Activated CD8-positive, alpha-beta memory T cell treated with anti-CD3 and anti-CD28 coated beads for 24 hours (primary cell): ENCODE measurements around the gene PLXNA2.

Source experiments
- DNase-seq: peaks from one replicate; pipeline ENCODE4 v3.0.0-alpha.2; 2020

The PLXNA2 gene

DNA sequence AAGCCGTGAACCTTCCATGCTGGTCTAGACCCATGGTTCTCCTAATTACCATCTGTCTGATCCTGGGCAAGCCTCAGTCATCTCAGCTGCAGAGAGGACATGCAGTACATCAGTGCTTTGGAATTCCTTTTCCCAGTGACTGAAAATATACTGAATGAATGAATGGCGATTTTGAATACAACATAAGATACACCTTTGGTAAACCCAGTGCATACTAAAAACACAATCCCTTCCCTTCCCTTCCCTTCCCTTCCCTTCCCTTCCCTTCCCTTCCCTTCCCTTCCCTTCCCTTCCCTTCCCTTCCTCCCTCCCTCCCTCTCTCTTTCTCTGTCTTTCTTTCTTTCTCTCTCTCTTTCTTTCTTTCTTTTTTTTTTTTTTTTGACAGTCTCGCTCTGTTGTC lies 21.3 kb upstream of the PLXNA2 start:
- no peak for DNase-seq

DNA sequence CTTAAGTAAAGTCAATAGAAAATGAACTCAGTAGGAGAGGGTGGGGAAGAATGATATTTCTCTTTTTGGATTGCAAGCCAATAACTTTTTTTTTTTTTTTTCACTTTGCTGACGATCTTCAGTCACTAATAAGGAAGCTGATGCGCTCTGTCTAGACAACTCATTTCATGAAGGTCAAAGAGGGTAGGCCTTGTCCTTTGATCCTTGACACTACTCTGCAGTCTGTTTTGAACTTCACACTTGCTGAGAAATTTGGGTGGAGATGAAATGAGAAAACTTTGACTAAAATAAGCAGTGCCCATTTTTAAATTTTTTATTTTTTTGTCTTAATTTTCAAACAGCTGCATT lies 20.9 kb upstream of the PLXNA2 start:
- no peak for DNase-seq

DNA sequence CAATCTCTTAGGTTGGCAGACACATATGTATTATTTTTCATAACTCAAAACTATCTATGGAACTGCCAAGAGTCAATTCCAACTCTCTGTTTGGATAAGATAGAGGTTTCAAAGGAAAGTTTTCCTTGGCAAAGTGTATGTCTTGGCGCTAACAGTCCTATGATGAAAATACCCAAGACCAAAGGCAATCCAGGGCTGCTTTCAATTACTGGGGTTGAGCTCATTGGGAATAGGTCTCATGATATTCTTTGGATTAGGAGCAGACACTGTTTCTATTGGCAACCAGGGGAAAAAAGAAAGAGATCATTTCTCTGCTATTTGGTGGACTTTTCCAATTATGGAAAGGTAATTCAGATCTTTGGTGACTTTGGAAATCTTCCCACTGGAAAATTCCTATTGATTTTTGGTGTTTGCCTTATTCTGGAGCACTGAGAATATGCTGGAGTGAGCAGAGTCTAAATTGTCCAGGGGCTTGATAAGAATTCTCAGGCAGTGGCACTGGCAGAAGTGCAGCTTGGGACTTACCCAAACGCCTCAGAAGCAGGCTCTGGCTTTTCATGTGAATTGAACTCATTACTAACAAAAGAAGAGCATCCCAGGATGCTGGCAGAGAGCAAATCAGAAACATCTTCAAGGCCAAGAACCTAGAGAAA lies 20.4 kb upstream of the PLXNA2 start:
- DNase-seq: no peak

DNA sequence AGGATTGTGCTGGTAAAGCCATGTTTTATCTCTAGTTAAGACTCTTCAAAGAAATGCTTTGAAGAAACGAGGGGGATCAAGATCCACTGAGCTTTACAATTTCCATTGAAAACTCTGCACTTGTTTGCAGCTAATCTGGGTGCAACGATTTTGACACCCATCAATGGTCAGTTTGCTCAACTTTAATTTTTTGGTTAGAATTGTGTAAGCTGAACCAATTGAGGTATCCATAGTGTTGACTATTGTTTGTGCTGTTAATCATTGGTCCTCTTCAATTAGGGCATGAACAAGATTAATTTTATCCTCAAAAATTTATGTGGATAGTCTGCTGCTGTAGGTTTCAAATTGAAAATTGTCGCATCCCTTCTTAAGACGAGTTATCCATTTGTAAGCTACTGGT lies 17.7 kb upstream of the PLXNA2 start:
- no peak for DNase-seq

DNA sequence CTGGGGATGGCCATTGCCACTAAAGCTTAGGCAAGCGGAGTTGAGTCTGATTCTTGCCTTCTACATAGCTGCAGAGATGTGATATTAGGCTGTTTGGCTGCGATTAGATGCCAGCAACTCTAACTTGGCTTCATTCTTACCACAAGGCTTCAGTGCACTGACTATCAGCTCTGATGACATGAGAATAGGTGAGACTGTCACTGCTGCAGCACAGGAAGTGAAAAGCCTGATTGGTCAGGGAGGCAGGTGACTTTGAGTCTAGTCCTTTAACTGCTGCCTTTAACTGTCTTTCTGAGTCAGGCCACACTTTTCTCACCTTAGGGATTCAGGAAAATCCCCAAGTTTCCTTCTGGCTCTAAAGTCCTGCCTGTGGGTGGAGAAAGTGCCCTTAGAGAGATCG lies 14.1 kb upstream of the PLXNA2 start:
- no peak for DNase-seq

DNA sequence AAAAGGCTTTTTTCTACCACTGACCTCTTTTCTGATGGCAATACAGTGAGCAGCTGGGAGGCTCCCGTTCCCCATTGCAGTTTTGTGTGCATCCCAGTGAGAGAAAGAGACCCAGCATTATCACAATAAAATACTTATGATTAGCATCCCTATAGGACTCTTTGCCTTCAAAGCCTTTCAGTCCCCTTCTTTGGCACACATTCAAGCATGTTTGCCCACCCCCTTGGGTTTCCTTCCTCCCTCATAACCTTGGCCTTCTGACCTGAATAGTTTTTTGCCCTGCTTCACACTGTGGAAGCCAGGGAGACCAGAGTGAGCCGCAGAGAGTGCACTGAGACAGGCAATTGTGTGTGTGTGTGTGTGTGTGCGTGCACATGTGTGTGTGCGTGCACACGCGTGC lies 13.2 kb upstream of the PLXNA2 start:
- DNase-seq: no peak

DNA sequence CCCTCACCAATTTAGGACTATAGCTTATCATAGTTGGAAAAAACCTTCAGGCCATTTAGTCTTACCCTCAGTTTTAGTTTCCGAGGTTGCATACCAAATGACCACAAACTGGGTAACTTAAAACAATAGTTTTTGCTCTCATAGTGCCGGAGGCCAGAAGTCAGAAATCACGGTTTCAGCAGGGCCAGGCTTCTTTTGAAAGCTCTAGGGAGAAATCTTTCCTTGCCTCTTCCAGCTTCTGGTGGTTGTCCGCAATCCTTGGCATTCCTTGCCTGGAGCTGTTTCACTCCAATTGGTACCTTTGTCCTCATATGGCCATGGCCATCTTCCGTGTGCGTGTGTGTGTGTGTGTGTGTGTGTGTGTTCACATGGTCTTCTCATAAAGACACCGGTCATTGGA lies 12.4 kb upstream of the PLXNA2 start:
- DNase-seq: no peak

DNA sequence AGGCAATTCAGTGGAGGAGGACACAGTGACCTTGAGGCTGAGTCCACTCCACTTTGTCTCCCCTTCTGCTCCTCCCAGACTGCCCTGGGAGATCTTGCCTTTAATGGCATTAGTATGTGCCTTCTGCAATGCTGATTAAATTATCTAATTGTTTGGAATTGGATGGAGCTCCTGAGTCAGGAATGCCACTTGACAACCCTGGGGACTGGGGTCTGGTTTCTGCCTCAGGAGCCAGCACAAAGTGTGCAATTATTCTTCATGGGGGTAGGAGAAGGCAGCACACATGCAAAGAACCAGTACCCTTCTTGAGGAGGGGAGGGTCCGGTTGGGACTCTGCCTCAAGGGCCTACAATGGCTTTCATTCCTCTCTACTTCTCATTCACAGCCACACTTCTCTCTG lies 11.9 kb upstream of the PLXNA2 start:
- no peak for DNase-seq

DNA sequence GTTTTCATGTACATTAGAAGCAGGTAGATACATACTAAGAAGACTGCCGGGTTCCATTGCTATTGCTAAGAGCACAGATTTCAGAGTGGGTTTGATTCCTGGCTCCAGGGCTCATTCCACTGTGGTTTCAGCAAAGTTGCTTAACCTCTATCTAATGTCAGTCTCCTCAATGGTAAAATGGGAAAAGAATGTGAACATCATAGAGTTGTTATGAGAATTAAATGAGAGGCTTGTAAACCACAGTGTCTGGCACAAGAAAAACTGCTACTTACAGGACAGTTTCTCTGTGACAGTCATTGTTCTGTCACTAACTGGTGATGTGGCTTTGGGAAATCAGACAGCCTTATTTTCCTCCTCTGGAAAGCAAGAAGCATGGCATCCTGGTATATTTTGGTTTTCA lies 10.7 kb upstream of the PLXNA2 start:
- DNase-seq: no peak

DNA sequence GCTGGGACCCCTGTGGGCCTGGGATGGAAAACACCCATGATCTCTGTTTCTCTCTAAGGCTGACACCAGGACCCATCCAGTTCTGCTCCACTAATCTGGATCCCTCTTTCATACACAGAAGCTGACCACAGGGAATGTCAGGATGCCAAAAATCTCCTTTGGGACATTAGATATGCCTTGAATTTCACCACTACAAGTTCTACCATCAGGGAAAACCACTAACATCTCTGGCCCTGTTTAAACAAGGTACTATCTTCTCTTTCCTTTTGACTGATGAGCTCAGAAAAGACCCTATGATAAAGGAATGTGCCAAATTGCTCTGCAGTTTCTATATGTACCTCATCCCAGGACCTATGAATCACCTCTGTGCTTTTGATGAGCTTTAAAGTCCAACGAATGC lies 10.2 kb upstream of the PLXNA2 start:
- DNase-seq: no peak

DNA sequence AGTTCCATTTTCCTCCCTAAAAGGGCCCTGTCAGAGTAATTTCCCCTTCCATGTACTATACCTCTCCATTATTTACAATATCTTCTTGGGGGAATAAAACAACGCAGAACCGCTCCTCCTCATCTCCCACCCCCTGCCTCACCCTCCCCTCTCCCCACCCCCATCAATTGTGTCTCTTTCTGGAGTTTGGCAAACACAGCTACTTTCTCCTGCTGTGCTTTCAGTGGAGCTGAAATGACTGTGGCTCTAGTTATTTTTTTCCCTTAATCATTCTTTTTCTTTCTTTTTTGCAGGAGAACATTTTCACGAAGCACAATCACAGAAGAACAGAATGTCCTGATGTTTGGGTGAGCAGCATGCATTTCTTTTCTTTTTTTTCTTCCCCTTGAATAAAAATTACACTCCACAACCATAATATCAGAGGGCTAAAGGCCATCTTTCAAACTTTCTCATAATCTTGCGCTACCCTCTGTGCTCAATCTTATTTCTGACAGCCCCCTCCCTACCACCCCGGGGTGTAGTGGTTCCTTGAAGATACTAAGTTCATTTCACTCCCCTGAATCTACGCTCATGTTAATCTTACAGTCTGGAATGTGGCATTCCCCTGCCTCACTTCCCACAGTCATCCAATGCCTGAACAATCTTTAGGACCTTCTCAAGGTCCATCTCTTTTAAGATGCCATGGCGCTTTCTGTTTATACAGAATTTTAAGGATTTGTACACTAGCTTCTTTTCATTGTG lies 8.8 kb upstream of the PLXNA2 start:
- DNase-seq: no peak

DNA sequence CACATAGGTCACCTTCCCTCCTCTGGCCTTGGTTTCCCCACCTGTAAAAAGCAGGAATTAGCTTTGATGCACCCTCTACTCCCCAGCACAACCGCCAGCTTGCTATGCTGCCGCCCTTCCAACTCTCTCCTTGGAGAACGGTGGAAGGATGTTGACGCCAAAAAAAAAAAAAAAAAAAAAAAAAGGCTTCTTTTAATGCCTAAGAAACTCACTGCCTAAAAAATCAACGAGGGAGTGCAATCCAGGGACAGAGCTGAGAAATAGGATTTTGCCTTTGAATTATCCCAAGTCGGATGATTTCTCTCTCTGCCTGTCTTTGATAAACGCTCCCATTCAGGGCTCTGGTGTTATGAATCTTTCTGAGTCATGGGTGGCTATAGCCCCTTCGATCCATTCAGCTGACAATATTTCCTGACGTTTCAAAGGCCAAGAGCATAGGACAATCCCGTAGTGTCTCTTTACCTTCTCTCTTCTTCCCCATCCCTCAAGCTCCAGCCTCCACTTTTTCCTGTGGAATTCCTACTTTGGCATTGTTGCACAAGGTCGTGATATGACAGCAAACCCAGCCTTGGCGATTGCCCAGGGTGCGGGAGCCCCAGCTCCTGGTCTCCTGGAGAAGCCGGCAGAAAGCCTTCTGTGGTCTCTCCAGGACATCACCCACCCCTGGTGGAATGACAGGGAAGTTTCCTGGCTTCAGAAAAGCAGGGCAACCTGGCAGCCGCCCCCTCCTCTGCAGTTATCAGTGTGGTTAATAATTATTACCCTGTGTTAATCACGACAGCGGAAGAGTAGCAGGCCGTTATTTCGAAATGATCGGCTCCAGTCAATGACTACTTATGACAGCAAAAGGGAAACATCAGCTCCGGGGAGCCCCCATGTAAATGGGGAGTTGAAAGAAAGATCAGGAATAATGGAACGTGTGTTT lies 8.0 kb upstream of the PLXNA2 start:
- no peak for DNase-seq

DNA sequence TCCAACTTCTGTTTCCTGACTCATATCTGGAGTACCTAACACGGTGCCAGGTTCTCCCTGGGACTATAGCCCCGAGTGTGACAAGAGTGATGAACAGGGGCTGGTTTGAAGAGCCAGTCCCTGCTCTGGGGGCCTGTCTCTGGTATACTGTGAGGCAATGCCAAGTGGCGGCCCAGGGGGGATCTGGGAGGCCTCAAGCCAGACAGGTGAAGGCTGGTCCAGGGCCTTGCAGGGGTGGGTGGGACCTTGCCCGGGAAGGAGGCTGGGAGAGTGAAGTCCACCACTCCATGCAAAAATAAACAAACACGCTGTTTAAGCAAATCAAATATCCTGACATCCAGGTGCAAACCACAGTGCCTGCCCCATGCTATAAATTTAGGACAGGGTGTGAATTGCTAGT lies 6.8 kb upstream of the PLXNA2 start:
- DNase-seq: no peak

DNA sequence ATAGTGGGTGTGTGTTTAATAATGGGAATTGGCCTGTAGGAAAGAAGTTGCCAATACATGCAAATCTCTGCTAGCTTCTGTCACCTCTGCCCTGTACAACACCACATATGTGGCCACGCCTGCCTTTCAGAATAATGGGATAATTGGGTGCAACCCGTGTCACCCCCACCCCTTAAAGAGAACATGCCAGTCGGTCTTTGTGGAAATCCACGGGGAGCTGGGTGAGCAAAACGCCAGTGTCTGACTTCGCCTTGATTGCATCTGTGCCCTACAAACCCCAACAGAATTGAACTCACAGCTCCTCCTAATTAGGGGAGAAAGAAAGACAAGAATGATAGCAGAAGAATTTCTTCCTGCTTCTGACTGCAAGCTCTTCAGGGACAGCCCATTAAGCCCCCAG lies 6.4 kb upstream of the PLXNA2 start:
- DNase-seq: no peak

DNA sequence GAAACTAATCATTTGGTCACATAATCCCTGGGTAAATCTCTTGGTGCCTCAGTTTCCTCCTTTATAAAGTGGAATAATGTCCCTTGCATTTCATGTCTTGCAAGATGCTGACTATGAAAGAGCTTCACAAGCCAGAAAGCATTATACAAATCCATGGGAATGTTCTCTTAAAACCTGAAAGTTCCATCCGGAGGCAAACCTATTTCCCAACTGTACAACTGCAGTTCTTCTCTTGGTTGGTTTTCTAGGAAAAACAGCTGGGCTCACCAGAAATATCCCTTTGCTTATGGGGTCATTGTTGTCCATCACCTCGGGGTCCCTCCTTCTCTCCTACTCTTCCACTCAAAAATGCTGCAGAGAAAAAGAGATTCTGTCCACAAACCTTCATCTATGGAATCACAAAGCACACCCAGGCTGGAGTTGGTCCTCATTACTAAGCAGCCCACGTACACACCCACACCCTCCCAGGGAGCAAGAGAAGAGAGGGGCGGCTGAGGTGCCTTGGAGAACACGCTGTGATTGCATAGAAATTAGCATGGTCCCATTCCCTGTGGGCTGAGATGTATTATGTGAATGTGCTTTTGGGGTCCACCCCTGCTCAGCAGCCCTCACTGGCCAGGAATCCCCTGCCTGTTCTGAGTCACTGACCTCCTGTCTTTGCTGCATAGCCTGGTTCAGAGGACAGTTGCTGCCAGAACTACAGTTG lies 5.0 kb upstream of the PLXNA2 start:
- DNase-seq: no peak

DNA sequence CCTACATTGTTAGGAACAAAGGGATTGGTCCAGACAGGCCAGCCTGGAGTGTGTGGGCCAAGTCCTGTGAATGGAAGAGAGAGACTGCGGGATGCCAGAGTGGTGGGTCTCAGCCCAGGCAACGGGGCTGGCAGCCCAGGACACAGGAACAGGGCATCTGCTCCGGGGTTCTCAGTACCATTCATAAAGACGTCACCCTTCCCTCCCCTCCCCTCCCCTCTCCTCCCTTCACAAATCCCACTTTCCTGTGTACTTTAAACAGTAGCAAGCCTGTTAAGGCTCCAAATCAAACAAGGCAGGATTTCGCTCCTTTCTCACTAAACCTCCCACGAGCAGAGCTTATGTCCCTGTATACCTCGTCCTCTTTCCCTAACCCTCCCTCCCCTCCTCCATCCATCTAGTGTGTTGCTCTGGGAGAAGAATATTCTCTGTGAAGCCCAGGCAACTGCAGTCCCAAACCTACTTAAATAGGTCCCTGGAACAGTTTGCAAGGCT lies 4.2 kb upstream of the PLXNA2 start:
- no peak for DNase-seq

DNA sequence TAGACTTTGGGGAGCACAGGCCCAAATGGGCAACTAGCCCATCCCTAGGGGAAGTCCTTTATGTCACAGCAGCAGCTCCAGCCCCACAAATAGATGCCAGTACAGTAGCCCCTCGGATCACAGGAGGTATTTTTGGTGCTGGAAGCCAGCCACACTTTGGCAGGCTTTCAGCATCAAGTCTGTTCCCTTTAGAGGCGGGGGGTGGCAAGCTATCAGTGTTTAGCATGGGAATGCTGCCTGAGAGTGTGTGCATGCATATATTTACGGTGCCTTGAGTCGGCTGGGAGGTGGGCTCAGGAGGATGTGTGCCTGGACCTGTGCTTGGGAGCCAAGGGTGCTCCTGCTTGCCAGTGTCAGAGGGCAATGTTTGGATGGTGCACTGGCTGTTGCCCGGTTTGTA lies 3.5 kb upstream of the PLXNA2 start:
- DNase-seq: no peak

DNA sequence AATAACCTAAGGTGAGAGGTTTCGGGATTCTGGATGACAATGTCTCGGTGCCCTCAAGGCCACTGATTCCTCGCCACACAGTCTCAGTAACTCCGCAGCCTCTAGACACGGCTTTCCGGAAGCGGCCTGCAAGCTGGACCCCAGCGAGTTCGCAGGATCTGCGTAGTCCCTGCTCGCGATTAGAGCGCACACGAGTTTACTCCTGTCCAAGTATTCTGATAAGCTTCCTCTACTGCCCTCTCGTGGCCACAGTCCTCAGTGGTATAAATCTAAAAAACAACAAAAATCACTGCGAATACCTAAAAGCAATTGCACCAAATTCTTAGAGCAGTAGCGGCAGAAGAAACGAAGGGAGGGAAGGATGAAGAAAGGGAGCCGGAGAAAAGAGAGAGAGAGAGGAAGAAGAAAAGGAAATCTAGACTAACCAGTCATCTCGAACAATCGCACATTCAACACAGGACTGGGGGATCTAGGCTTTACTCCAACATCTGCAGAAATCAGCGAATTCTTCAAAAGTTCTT lies 1.1 kb upstream of the PLXNA2 start:
- DNase-seq: peak; percentile 89

DNA sequence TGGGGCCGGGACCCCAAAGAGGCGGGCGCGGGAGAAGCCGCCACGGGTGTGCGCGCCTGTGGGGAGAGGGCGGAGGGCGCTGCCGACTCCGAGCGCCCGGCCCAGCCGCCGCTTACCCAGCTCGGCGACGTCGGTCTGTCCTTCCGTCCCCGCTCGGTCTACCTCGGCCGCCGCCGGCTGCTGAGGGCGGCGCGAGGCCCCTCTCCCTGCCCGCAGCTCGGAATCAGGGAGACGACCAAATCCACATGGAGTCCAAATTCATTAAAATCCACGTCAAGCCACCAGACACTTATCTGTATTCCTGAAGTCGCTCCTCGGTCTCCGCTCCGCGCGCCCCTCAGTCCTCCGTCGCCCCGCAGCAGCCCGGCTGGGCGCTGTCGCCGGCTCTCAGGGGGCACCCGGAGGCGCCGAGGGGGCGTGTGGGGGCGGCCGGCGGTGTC lies 637 bp downstream of the PLXNA2 start:
- peak; percentile 74 for DNase-seq

DNA sequence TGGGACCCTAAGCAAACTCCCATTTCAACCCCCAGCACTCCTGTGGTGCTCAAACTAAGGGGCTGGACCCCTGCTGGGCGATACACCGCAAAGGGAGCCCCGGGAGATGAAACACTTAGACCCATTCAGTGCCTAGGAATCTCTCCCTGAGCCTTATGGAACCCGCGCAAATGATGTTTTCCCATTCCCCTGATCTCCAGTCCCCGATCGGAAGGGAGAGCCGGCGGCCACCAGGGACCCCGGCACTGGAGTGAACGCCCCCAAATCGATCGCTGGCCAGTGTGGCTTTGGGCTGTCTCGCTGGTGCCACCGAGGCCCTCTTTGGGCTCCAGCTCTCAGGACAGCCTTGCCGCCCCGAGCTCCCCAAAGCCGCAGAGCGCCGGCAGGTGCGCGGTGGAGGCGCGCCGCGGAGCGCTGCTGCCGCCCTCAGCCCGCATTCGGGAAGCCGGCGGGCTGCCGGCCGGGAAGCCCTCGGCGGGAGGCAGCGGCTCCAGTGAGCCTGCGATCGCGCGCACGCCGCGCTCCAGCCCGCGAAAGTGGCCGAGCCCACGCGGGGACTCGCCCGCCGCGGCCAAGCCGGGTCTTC lies 1.1 kb downstream of the PLXNA2 start:
- peak; percentile 65 for DNase-seq

DNA sequence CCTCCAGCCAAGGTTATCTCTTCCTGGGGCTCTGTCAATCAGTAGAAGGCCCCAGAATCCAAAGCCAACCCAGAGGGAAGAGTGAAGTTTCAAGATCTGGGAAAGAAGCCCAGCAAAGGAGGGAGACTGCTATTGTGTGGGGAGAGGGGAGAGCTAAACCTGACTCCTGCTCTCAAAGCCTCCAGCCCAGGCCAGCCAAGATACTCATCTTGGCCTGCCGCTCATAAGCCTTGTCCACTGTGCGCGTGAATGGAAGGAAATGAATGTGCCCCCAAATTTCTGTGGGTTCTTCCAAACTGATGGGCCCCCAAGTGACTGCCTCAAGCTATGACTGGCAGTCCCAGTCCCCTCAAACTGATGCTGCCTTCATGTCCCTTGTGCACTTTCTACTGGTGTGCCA lies 2.0 kb downstream of the PLXNA2 start:
- no peak for DNase-seq

DNA sequence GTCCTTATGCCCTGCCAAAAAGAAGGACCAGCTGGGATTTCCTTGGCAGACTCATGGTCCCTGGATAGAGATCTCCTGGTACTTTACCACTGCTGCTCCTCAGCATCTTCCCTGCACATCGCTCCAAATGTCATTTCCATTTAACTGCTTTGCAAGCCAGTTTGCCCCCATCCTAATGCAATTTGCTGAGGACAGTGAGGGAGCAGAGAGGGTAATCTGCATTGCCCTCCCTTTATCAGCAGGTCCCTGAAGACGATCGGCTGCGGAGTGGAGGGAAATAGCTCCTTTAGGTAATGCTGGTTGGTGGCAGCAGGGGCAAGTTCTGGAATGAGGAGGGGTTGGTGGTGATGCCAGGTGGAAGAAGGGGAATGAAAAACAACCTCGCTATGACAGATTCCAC lies 2.7 kb downstream of the PLXNA2 start:
- DNase-seq: no peak
